ENCODE data around the gene ZNF549.

ZNF549 gene

DNA sequence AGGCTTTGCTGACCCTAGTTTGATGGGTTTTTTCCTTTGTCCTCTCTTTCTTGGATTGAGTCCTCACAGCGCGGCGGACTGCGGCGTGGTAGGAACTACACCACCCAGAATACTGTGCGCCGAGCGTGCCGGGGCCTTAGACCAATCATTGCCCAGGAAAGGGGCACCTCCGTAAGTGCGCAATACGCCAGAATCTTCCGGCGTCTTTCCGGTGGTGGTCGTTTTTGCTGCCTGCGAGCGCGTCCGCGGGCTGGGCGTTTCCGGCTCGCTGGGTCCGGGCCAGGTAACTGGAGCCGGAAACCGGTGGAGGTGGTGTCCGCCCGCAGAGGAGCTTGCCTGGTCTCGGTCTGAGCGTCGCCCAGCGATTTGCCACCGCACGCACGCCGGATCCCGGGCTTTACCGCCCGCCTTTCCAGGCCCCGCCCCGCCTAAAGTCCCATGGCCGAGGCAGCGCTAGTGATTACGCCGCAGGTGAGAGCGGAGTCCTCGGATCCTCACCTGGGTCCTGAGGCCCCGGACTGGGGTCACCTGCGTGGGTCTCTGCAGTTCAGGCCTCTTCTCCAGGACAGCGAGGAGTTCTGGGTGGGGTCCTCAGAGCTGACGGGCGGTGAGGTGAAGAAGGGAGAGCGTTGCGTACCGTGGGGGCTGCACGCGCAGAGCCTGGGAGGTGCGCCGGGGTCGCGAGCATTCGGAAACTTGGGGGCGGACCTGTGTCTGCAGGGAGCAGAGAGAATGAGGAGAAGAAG, at the start of gene ZNF549:
Gene ZNF549, plus strand, starts transcription at position 221 of the 746 bp plus-strand sequence. Its CDS starts 218 bp downstream, at position 439.
- H3K4me3 ChIP-seq (ENCODE audit: low read depth, low read length) = peak within 1 kb of the TSS; percentile 100
- peak within 1 kb of the TSS; percentile 91 for H3K27ac ChIP-seq (ENCODE audit: extremely low read depth, low read depth, low read length)
- no peaks in the 10 kb centered on the region for H3K4me1 ChIP-seq (ENCODE audit: control insufficient read depth, insufficient read depth, low read length)
- H3K36me3 ChIP-seq (ENCODE audit: control insufficient read depth in 2 of 2, insufficient read depth in 1 of 2, low read length in 2 of 2) = peaks cover 0 to 22% of the 10 kb centered on the region in 2 experiments; a peak in 1 of 3 replicates
- ChIA-PET POLR2A (interaction anchor here (0.6 to 1.3 kb wide), 5 partner anchors 9 to 389 kb away, joined by 3 to 5 read pairs (median 3); partner anchors contain the start of genes ZNF417, ZNF419, ZNF552 and ZNF773), CTCF (interaction anchor here (1.0 kb wide), 1 partner anchor 50 kb away, joined by 4 read pairs; no protein-coding TSS in a partner anchor)
- H3K9me3 ChIP-seq (ENCODE audit: control insufficient read depth, insufficient read depth, low read depth, low read length) = no peaks in the 10 kb centered on the region
- no peak for TF ChIP-seq ZNF37A (tag by site-specific recombination; IDR thresholded peaks at IDR 0.05)
- TF ChIP-seq OVOL3 (tag by site-specific recombination; IDR thresholded peaks at IDR 0.05) = no peak
- peak; percentile 23; the same call in 1 of the 2 replicates for TF ChIP-seq ZBTB8A (tag by site-specific recombination; IDR thresholded peaks at IDR 0.05)
- 0 out of 2 replicates have a peak, but pooled peaks have one; percentile 21 for TF ChIP-seq ZFHX2 (tag by site-specific recombination; conservative IDR thresholded peaks at IDR 0.05)
- TF ChIP-seq SETDB1 (IDR thresholded peaks at IDR 0.05; ENCODE audit: insufficient read length, low read length) = no peak
- no peak for TF ChIP-seq ZNF658 (tag by site-specific recombination; IDR thresholded peaks at IDR 0.05)
- TF ChIP-seq ZNF239 (tag by site-specific recombination; IDR thresholded peaks at IDR 0.05) = no peak
- TF ChIP-seq TCF7L2 (IDR thresholded peaks at IDR 0.05; ENCODE audit: borderline replicate concordance, low read depth, low read length) = no peak
- TF ChIP-seq ZNF311 (tag by site-specific recombination; IDR thresholded peaks at IDR 0.05; ENCODE audit: borderline replicate concordance) = no peak
- TF ChIP-seq ZSCAN23 (tag by site-specific recombination; IDR thresholded peaks at IDR 0.05) = no peak
- peak; percentile 58 for TF ChIP-seq ZNF324 (tag by site-specific recombination; IDR thresholded peaks at IDR 0.05)
- 0 out of 2 replicates have a peak, but pooled peaks have one; percentile 38 for TF ChIP-seq KLF17 (tag by site-specific recombination; IDR thresholded peaks at IDR 0.05)
- TF ChIP-seq ZBTB20 (tag by site-specific recombination; IDR thresholded peaks at IDR 0.05) = peak; percentile 95
- TF ChIP-seq, protein P1, sequence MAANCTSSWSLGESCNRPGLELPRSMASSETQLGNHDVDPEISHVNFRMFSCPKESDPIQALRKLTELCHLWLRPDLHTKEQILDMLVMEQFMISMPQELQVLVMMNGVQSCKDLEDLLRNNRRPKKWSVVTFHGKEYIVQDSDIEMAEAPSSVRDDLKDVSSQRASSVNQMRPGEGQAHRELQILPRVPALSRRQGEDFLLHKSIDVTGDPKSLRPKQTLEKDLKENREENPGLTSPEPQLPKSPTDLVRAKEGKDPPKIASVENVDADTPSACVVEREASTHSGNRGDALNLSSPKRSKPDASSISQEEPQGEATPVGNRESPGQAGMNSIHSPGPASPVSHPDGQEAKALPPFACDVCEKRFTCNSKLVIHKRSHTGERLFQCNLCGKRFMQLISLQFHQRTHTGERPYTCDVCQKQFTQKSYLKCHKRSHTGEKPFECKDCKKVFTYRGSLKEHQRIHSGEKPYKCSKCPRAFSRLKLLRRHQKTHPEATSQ (tag by site-specific recombination; IDR thresholded peaks at IDR 0.05) = no peak
- TF ChIP-seq, protein P2, sequence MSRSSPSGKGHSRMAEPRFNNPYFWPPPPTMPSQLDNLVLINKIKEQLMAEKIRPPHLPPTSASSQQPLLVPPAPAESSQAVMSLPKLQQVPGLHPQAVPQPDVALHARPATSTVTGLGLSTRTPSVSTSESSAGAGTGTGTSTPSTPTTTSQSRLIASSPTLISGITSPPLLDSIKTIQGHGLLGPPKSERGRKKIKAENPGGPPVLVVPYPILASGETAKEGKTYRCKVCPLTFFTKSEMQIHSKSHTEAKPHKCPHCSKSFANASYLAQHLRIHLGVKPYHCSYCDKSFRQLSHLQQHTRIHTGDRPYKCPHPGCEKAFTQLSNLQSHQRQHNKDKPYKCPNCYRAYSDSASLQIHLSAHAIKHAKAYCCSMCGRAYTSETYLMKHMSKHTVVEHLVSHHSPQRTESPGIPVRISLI (tag by site-specific recombination; IDR thresholded peaks at IDR 0.05) = no peak
- TF ChIP-seq IKZF3 (tag by site-specific recombination; IDR thresholded peaks at IDR 0.05) = no peak
- no peak for TF ChIP-seq ZNF549 (tag by site-specific recombination; IDR thresholded peaks at IDR 0.05)
- TF ChIP-seq ZNF777 (tag by site-specific recombination; IDR thresholded peaks at IDR 0.05; ENCODE audit: borderline replicate concordance) = no peak
- TF ChIP-seq ZNF175 (tag by site-specific recombination; IDR thresholded peaks at IDR 0.05) = no peak
- peak; percentile 75 for TF ChIP-seq FEZF1 (tag by site-specific recombination; IDR thresholded peaks at IDR 0.05)
- peak; percentile 60 for TF ChIP-seq ZNF2 (tag by site-specific recombination; IDR thresholded peaks at IDR 0.05)
- no peak for TF ChIP-seq ZNF155 (tag by site-specific recombination; IDR thresholded peaks at IDR 0.05)
- no peak for TF ChIP-seq ZNF560 (tag by site-specific recombination; IDR thresholded peaks at IDR 0.05; ENCODE audit: borderline replicate concordance)
- TF ChIP-seq ZNF114 (tag by site-specific recombination; IDR thresholded peaks at IDR 0.05) = no peak
- no peak for TF ChIP-seq ZNF571 (tag by site-specific recombination; IDR thresholded peaks at IDR 0.05)
- TF ChIP-seq, protein P3, sequence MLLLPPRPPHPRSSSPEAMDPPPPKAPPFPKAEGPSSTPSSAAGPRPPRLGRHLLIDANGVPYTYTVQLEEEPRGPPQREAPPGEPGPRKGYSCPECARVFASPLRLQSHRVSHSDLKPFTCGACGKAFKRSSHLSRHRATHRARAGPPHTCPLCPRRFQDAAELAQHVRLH (tag by site-specific recombination; IDR thresholded peaks at IDR 0.05) = peak; percentile 97
- no peak for TF ChIP-seq ZNF112 (tag by site-specific recombination; IDR thresholded peaks at IDR 0.05)
- TF ChIP-seq TSHZ1 (tag by site-specific recombination; IDR thresholded peaks at IDR 0.05; ENCODE audit: borderline replicate concordance) = no peak
- TF ChIP-seq YY2 (tag by site-specific recombination; IDR thresholded peaks at IDR 0.05) = no peak
- TF ChIP-seq ZNF16 (tag by site-specific recombination; IDR thresholded peaks at IDR 0.05; ENCODE audit: low read depth) = no peak
- no peak for TF ChIP-seq ZNF133 (tag by site-specific recombination; IDR thresholded peaks at IDR 0.05)
- peak; percentile 88 for TF ChIP-seq ZXDB (tag by site-specific recombination; IDR thresholded peaks at IDR 0.05)
- TF ChIP-seq ZNF530 (tag by site-specific recombination; IDR thresholded peaks at IDR 0.05; ENCODE audit: low read depth) = no peak
